Naive thymus-derived CD4-positive, alpha-beta T cell (primary cell): ENCODE measurements around the gene LRP10. TPM values are rescaled to one million over a fixed set of nuclear protein-coding genes. Genes with fewer than 3 reads are reported as not detected.

Experiments
- ATAC-seq: fragments of 150-1000 bp; cut with Tn5 transposase; 2 replicates; pipeline ENCODE4 v1.10.0; 2021; ENCODE audit warnings: mild to moderate bottlenecking, moderate library complexity
- CTCF ChIA-PET: fragments of 350-600 bp; sonication (Branson Sonifier 250); formaldehyde crosslinking; loops from one replicate; lab custom pipeline; 2021; ENCODE audit warnings: antibody characterized with exemption; lab: Charles Lee
- POLR2A ChIA-PET: fragments of 350-600 bp; sonication (Branson Sonifier 250); formaldehyde crosslinking; loops from one replicate; lab custom pipeline; 2021; ENCODE audit warnings: antibody characterized with exemption, inconsistent platforms; lab: Charles Lee
- DNase-seq, 9 donors: peaks; one replicate each; pipeline versions ENCODE4 v3.0.0 to v3.0.0-alpha.2; 2020 to 2022; ENCODE audit warnings: mixed read lengths in 1 of 9
- H3K27ac ChIP-seq: one replicate; pipeline ENCODE4 v1.7.0; 2013; ENCODE audit warnings: mild to moderate bottlenecking, low read depth, low read length, moderate library complexity
- H3K27me3 ChIP-seq, 2 donors: one replicate each; pipeline ENCODE4 v1.7.0; 2013; ENCODE audit warnings: low read length in 2 of 2, mild to moderate bottlenecking in 2 of 2, moderate library complexity in 2 of 2; ENCODE audit not compliant: control insufficient read depth in 2 of 2, insufficient read depth in 2 of 2
- H3K36me3 ChIP-seq, 3 experiments: 1 replicate in 2 of 3; 2 replicates in 1 of 3; pipeline ENCODE4 v1.7.0; 2013; ENCODE audit warnings: low read length in 3 of 3, mild to moderate bottlenecking in 3 of 3, moderate library complexity in 1 of 3; ENCODE audit not compliant: insufficient read depth in 3 of 3, control insufficient read depth in 2 of 3
- H3K4me1 ChIP-seq, 2 donors: one replicate each; pipeline ENCODE4 v1.7.0; 2013; ENCODE audit warnings: low read length in 2 of 2, mild to moderate bottlenecking in 2 of 2, moderate library complexity in 1 of 2; ENCODE audit not compliant: control insufficient read depth in 2 of 2, insufficient read depth in 2 of 2
- H3K4me3 ChIP-seq: 2 replicates; pipeline ENCODE4 v1.7.0; 2013; ENCODE audit warnings: mild to moderate bottlenecking, low read length
- H3K9me3 ChIP-seq, 3 experiments: 1 replicate in 2 of 3; 2 replicates in 1 of 3; pipeline ENCODE4 v1.7.0; 2013; ENCODE audit warnings: low read length in 3 of 3; ENCODE audit not compliant: control insufficient read depth in 2 of 3
- H3K27ac Mint-ChIP-seq, 9 donors: one replicate each; pipeline ENCODE4 v1.8.0; 2020 to 2022; ENCODE audit warnings: mixed read lengths in 9 of 9, mild to moderate bottlenecking in 8 of 9, moderate library complexity in 5 of 9, inconsistent platforms in 2 of 9
- H3K27me3 Mint-ChIP-seq, 5 donors: one replicate each; pipeline ENCODE4 v1.8.0; 2021 to 2022; ENCODE audit warnings: mixed read lengths in 5 of 5, mild to moderate bottlenecking in 1 of 5
- H3K36me3 Mint-ChIP-seq, 5 donors: one replicate each; pipeline ENCODE4 v1.8.0; 2020 to 2022; ENCODE audit warnings: mixed read lengths in 5 of 5, mild to moderate bottlenecking in 3 of 5, inconsistent platforms in 1 of 5
- H3K4me1 Mint-ChIP-seq, 7 donors: one replicate each; pipeline ENCODE4 v1.8.0; 2020 to 2022; ENCODE audit warnings: mixed read lengths in 7 of 7, mild to moderate bottlenecking in 3 of 7, inconsistent platforms in 1 of 7
- H3K4me3 Mint-ChIP-seq, 10 donors: one replicate each; pipeline ENCODE4 v1.8.0; 2020 to 2022; ENCODE audit warnings: mild to moderate bottlenecking in 10 of 10, mixed read lengths in 10 of 10, moderate library complexity in 6 of 10, inconsistent platforms in 2 of 10
- H3K9me3 Mint-ChIP-seq, 11 donors: one replicate each; pipeline ENCODE4 v1.8.0; 2020 to 2022; ENCODE audit warnings: mixed read lengths in 11 of 11, mild to moderate bottlenecking in 4 of 11, inconsistent platforms in 1 of 11, moderate library complexity in 1 of 11
- intact Hi-C, 2 donors: fragments of 100-400 bp; cut with micrococcal nuclease; formaldehyde crosslinking; loops; one replicate each; pipeline ENCODE4 v1.15.1; 2023
- polyA plus RNA-seq, 2 donors: library from polyadenylated mRNA; unstranded; fragments of 300-500 nt; fragmentation: Illumina TruSeq; gene quantifications; one replicate each; pipeline ENCODE4 v1.2.3, GENCODE V29; 2021
- total RNA-seq, 6 experiments: library from RNA in 5 of 6; stranded (reverse) in 5 of 6; gene quantifications; 1 replicate in 5 of 6; 2 replicates in 1 of 6; pipeline ENCODE4 v1.2.3 and lab custom pipeline; 2021 to 2026

Gene LRP10
- total and polyA plus RNA-seq, 7 experiments from 2014 or later, result 55.5 to 103 (median 72.3) TPM

DNA sequence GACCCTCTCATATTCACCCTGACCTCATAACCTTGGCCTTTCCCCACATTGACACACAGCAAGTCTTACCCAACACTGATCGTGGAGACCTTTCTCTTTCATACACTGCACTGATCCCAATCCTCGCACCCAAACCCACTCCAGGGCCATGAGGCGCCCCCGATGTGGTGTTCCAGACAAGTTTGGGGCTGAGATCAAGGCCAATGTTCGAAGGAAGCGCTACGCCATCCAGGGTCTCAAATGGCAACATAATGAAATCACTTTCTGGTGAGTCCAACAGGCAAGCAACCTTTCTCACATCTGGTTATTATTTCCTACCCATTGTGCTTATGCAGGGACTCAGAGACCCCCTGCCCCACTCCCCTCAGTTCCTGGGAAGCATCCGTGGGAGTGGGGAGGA lies 29.8 kb upstream of the LRP10 start:
- ChIA-PET CTCF (no interaction called here), POLR2A (no interaction called here)
- no peaks in the 10 kb centered on the region for H3K36me3 ChIP-seq
- H3K27ac Mint-ChIP-seq, result no peak overlapping the region
- ATAC-seq (no peak), DNase-seq (no peak)
- intact Hi-C loops, result no loop called here
- H3K4me1 Mint-ChIP-seq, result peaks cover 3 to 15% (median 6%) of the 10 kb centered on the region in 7 donors
- peaks cover 5 to 33% (median 11%) of the 10 kb centered on the region in 5 donors for H3K27me3 Mint-ChIP-seq
- H3K27ac ChIP-seq, result no peak overlapping the region
- H3K36me3 Mint-ChIP-seq, result peaks cover 0 to 3% (median 0%) of the 10 kb centered on the region in 5 donors
- no peaks in the 10 kb centered on the region for H3K27me3 ChIP-seq
- H3K9me3 ChIP-seq, result no peaks in the 10 kb centered on the region
- no peak overlapping the region for H3K4me3 ChIP-seq
- no peak overlapping the region for H3K4me3 Mint-ChIP-seq
- H3K4me1 ChIP-seq, result peaks cover 0 to 9% of the 10 kb centered on the region in 2 donors
- H3K9me3 Mint-ChIP-seq, result no peaks in the 10 kb centered on the region

DNA sequence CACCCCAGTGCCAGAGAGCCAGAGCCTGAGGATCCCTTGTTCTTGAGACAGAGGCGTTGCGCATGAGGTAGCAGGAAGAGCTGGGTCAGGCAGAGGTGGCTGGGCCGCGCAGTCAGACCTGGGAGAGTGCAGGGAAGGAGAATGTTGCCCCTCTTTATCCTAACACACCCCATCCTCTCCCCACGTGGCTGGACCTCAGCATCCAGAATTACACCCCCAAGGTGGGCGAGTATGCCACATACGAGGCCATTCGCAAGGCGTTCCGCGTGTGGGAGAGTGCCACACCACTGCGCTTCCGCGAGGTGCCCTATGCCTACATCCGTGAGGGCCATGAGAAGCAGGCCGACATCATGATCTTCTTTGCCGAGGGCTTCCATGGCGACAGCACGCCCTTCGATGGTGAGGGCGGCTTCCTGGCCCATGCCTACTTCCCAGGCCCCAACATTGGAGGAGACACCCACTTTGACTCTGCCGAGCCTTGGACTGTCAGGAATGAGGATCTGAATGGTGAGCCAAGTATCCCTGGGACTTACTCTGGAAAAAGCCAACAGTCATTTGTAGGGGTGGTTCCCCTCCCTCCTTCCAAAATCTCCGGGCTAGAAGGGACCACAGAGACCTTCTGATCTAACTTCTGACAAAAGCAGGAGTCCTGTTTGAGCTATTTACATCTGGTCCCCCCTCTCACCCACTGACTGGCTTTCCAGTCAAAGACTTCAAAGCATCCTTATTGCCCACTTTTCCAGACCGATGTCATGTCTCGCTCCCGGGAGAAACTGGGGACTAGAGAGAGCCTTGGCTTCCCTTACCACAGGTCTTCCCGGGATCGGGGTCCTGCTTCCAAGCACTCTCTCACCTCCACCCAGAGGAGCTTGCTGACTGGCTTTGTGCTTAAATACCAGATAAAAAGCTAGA lies 29.1 kb upstream of the LRP10 start:
- no peaks in the 10 kb centered on the region for H3K9me3 Mint-ChIP-seq
- no peak for DNase-seq
- no peak overlapping the region for H3K4me3 ChIP-seq
- peaks cover 0 to 10% (median 2%) of the 10 kb centered on the region in 7 donors for H3K4me1 Mint-ChIP-seq
- intact Hi-C loops, result no loop called here
- ATAC-seq, result no peak
- no peaks in the 10 kb centered on the region for H3K9me3 ChIP-seq
- POLR2A ChIA-PET, result no interaction called here
- CTCF ChIA-PET, result interaction anchor here (1.1 kb wide), 1 partner anchor 14 kb away, joined by 4 read pairs; no protein-coding TSS in a partner anchor
- H3K27ac ChIP-seq, result no peak overlapping the region
- H3K27me3 ChIP-seq, result no peaks in the 10 kb centered on the region
- no peaks in the 10 kb centered on the region for H3K36me3 Mint-ChIP-seq
- no peak overlapping the region for H3K4me3 Mint-ChIP-seq
- peak overlapping the region in 1 of 9 donors; percentile 12 for H3K27ac Mint-ChIP-seq
- H3K27me3 Mint-ChIP-seq, result peaks cover 5 to 33% (median 11%) of the 10 kb centered on the region in 5 donors
- H3K4me1 ChIP-seq, result peaks cover 0 to 4% of the 10 kb centered on the region in 2 donors
- H3K36me3 ChIP-seq, result no peaks in the 10 kb centered on the region

DNA sequence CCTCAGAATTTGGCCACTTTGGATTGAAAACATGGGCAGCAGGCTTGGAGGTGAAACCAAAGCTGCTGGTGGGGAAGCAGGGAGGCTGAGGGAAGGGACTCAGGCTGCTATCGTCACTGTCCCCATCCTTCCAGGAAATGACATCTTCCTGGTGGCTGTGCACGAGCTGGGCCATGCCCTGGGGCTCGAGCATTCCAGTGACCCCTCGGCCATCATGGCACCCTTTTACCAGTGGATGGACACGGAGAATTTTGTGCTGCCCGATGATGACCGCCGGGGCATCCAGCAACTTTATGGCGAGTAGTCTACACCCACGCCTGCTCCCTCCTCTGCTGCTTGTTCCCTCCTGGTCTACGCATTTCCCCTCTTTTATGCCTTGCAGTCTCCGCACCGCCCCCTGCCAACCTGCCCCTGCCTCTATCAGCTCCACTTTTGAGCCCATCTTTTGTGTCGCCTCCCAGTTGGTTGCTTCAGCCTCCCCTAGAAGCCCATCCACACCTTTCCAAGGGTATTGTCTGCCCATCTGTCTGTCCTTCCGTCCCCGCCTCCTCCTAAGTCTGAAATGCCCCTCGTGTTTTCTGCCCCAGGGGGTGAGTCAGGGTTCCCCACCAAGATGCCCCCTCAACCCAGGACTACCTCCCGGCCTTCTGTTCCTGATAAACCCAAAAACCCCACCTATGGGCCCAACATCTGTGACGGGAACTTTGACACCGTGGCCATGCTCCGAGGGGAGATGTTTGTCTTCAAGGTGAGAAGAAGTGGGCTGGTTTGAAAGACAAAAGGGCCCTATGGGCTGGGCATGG lies 28.2 kb upstream of the LRP10 start:
- H3K27ac ChIP-seq, result no peak overlapping the region
- DNase-seq (no peak), ATAC-seq (no peak)
- H3K36me3 ChIP-seq, result no peaks in the 10 kb centered on the region
- Mint-ChIP-seq H3K27ac (peak overlapping the region in 1 of 9 donors; percentile 38), H3K9me3 (no peaks in the 10 kb centered on the region), H3K36me3 (no peaks in the 10 kb centered on the region), H3K27me3 (peaks cover 5 to 37% (median 10%) of the 10 kb centered on the region in 5 donors), H3K4me3 (no peak overlapping the region), H3K4me1 (peaks cover 0 to 4% (median 0%) of the 10 kb centered on the region in 7 donors)
- ChIA-PET CTCF (interaction anchor here (1.1 kb wide), 1 partner anchor 15 kb away, joined by 4 read pairs; no protein-coding TSS in a partner anchor), POLR2A (no interaction called here)
- H3K4me1 ChIP-seq, result no peaks in the 10 kb centered on the region
- no peaks in the 10 kb centered on the region for H3K27me3 ChIP-seq
- no peak overlapping the region for H3K4me3 ChIP-seq
- intact Hi-C loops, result no loop called here
- H3K9me3 ChIP-seq, result no peaks in the 10 kb centered on the region

DNA sequence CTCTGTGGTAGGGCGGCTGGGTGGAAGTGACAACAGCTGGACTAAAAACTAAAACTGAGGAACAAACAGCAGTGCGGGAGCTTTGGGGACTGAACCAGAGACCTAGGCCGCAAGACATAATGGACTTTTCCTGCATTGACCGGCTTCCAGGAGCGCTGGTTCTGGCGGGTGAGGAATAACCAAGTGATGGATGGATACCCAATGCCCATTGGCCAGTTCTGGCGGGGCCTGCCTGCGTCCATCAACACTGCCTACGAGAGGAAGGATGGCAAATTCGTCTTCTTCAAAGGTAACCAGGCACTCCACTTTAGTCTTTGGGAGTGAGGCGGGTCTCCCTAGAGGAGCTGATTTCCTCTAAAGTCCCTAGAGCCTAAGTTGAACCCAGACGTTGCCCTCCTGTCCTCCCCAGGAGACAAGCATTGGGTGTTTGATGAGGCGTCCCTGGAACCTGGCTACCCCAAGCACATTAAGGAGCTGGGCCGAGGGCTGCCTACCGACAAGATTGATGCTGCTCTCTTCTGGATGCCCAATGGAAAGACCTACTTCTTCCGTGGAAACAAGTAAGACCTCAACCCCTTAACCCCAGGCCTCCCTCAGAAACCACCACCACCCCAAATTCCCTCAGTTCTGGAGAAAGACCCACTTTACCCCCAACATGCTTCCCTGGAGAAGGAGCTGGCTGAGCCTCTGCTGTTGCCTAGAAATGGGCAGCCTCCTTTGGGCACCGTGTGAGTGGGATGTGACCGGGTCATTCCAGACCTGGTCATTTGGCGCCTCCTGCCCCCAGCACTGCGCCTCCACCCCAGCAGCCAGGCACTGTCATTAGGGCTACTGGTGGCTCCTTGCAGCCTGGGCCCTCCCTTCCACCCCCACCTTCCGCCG lies 27.1 kb upstream of the LRP10 start:
- no peak overlapping the region for H3K4me3 ChIP-seq
- Mint-ChIP-seq H3K27ac (peak overlapping the region in 1 of 9 donors; percentile 41), H3K27me3 (peaks cover 5 to 37% (median 10%) of the 10 kb centered on the region in 5 donors), H3K4me1 (peaks cover 0 to 3% (median 0%) of the 10 kb centered on the region in 7 donors), H3K9me3 (no peaks in the 10 kb centered on the region), H3K4me3 (no peak overlapping the region), H3K36me3 (no peaks in the 10 kb centered on the region)
- no peak for DNase-seq
- H3K36me3 ChIP-seq, result no peaks in the 10 kb centered on the region
- no peak overlapping the region for H3K27ac ChIP-seq
- no peaks in the 10 kb centered on the region for H3K4me1 ChIP-seq
- intact Hi-C loops, result no loop called here
- H3K9me3 ChIP-seq, result no peaks in the 10 kb centered on the region
- no peak for ATAC-seq
- ChIA-PET POLR2A (interaction anchor here (1.2 kb wide), 1 partner anchor 266 kb away, joined by 3 read pairs; no protein-coding TSS in a partner anchor), CTCF (interaction anchor here (0.8 kb wide), 1 partner anchor 286 kb away, joined by 3 read pairs; no protein-coding TSS in a partner anchor)
- H3K27me3 ChIP-seq, result no peaks in the 10 kb centered on the region

DNA sequence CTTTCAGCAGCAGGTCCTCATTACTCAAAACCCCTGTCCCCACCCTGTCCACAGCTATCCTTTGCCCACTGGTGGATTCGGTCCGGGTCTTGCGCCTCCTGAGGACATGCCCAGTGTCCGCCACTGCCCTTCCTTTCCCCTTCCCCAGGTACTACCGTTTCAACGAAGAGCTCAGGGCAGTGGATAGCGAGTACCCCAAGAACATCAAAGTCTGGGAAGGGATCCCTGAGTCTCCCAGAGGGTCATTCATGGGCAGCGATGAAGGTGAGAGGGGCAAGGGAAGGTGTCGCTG lies 26.5 kb upstream of the LRP10 start:
- ChIA-PET CTCF (no interaction called here), POLR2A (interaction anchor here (1.2 kb wide), 1 partner anchor 266 kb away, joined by 3 read pairs; no protein-coding TSS in a partner anchor)
- H3K4me3 Mint-ChIP-seq, result no peak overlapping the region
- H3K4me1 Mint-ChIP-seq, result peaks cover 0 to 3% (median 0%) of the 10 kb centered on the region in 7 donors
- no peak overlapping the region for H3K27ac ChIP-seq
- H3K4me3 ChIP-seq, result no peak overlapping the region
- no peak overlapping the region for H3K27ac Mint-ChIP-seq
- no peaks in the 10 kb centered on the region for H3K9me3 ChIP-seq
- H3K36me3 ChIP-seq, result no peaks in the 10 kb centered on the region
- peaks cover 5 to 37% (median 11%) of the 10 kb centered on the region in 5 donors for H3K27me3 Mint-ChIP-seq
- no peaks in the 10 kb centered on the region for H3K27me3 ChIP-seq
- DNase-seq, result no peak
- H3K9me3 Mint-ChIP-seq, result no peaks in the 10 kb centered on the region
- H3K36me3 Mint-ChIP-seq, result no peaks in the 10 kb centered on the region
- no peak for ATAC-seq
- no peaks in the 10 kb centered on the region for H3K4me1 ChIP-seq
- intact Hi-C loops, result no loop called here
